COLO668 (cell line): ENCODE data around the gene EXOC6.

ENCODE experiments used
- DNase-seq: peaks from one replicate; lab custom pipeline; 2025; ENCODE audit not compliant: unreplicated experiment; lab: John Stamatoyannopoulos, UW

EXOC6 gene

GRCh38 chr10:93063144-93063976 lies 215.0 kb downstream of the EXOC6 start:
- DNase-seq = no peak

DNA sequence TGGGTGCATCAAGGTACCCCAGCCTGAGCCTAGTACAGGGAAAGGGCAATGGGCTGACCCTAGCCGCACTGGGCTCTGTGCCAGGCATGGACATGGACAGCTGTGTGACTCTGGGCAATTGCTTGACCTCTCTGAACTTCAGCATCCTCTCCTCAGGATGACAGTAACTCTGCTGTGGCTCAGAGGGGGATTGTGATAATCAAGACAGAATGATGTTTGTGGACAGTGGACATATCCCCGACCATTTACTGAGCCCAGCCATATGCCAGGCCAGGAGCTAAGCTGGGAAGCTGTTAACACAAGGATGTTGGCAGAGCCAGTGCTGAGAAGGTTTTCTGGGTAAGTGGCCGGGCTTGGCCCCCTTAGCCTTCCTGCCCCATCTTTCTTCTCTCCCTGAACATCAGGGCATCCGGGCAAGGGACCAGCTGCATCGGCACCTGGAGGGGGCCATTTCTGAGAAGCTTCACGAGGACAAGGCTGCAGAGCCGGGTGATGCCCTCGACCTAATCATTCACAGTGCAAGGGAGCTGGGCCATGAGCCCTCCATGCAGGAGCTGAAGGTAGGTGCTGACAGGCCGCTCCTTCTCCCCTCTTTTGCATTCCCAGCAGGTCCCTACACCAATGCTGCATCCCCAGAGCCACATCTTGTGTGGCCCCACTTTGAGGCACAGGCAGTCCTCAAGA lies 215.8 kb downstream of the EXOC6 start:
- DNase-seq = no peak

- no peak for DNase-seq
Observed at GRCh38 chr10:93064874-93065660, 216.7 kb downstream of the EXOC6 start.

- DNase-seq = no peak
Observed at GRCh38 chr10:93065675-93066543, 217.6 kb downstream of the EXOC6 start.

GRCh38 chr10:93066544-93066913 lies 218.2 kb downstream of the EXOC6 start:
- no peak for DNase-seq

GRCh38 chr10:93067443-93068365 lies 219.4 kb downstream of the EXOC6 start:
- no peak for DNase-seq

DNA sequence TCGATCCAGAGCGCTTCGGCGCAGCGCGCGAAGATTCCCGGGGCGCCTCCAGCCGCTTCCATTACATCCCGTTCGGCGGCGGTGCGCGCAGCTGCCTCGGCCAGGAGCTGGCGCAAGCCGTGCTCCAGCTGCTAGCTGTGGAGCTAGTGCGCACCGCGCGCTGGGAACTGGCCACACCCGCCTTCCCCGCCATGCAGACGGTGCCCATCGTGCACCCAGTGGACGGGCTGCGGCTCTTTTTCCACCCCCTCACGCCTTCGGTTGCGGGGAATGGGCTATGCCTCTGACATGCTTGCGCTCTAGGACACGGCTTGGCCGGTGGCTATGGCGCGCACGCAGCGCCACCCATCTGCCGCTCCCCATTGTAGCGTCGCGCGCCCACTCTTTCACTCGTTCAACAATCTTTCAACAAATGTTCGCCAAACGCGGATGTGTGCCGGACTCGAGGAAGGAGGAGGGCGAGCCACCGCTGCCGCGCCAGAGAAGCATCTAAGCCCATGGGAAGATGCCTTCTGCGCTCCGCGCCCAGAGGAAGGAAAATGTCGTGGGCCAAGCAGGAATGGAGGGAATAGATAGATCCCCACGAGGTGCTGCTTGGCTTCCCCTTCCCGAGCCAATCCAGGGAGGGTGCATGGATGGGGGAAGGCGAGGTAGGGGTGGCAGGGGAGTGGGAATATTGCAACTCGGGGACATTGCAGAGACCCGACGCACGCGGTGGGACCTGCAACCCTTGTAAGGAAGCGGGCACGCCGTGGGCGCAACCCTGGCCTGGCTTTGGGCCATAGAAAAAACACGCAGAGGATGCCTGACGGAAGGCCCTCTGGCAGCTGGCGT lies 220.3 kb downstream of the EXOC6 start:
- DNase-seq = peak; percentile 43

- DNase-seq = no peak
Observed at GRCh38 chr10:93069245-93069561, 220.9 kb downstream of the EXOC6 start.

- DNase-seq = no peak
Observed at GRCh38 chr10:93070378-93071176, 222.3 kb downstream of the EXOC6 start.

DNA sequence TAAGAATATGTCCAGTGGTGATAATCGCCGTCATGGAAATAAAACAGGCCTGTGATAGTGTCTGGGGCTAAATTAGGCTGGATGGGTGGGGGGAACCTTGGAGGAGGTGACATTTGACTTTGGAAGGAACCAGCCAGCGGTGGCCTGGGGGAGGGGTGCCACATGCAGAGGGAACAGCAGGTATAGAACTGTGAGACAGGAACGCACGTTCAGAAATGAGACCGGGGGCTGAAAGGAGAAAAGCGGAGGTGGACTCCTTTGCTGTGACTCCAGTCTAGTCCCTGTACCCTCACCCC lies 222.8 kb downstream of the EXOC6 start:
- no peak for DNase-seq

GRCh38 chr10:93071674-93072224 lies 223.4 kb downstream of the EXOC6 start:
- DNase-seq = peak; percentile 35

DNA sequence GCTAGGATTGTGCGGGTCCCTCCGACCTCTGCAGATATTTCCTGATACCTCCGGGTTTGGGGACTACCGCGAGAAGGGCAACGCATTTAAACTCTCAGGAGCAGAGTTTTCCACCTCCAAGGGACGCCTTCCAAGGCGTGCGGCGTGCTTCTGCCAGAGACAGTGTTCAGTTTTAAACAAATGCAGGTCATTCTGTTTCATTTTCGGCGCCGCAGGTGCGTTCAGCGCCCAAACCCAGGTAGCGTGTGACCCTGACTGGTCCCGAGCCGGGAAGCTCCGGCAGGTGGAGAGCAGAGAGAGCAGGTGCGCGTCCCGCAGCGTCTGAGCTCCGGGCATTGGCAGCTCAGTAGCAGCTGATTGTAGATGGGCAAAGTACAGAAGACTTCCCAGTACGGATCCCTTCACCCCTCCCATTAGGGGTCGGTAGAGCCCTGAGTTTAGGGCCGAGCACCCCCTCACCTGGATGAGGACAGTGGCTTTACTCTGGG lies 223.9 kb downstream of the EXOC6 start:
- DNase-seq = peak; percentile 67

- DNase-seq = peak; percentile 42
Observed at GRCh38 chr10:93072713-93073538, 224.6 kb downstream of the EXOC6 start.

DNA sequence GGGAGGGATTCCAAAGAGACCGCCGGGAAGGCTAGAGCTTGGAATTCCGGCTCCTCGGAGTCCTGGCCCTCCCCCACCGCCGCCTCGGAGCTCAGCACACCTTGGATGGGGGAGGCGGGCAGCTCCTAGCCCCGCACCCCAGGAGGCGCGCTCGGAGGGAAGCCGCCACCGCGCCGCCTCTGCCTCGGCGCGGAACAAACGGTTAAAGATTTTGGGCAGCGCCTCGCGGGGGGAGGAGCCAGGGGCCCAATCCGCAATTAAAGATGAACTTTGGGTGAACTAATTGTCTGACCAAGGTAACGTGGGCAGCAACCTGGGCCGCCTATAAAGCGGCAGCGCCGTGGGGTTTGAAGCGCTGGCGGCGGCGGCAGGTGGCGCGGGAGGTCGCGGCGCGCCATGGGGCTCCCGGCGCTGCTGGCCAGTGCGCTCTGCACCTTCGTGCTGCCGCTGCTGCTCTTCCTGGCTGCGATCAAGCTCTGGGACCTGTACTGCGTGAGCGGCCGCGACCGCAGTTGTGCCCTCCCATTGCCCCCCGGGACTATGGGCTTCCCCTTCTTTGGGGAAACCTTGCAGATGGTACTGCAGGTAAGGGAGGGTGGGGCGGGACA lies 225.3 kb downstream of the EXOC6 start, which contains the start of gene CYP26A1:
CYP26A1 (plus strand) TSS at position 355 of the 608 bp plus-strand sequence; CDS start at position 397, 42 bp downstream.
- DNase-seq = peak; percentile 49

DNA sequence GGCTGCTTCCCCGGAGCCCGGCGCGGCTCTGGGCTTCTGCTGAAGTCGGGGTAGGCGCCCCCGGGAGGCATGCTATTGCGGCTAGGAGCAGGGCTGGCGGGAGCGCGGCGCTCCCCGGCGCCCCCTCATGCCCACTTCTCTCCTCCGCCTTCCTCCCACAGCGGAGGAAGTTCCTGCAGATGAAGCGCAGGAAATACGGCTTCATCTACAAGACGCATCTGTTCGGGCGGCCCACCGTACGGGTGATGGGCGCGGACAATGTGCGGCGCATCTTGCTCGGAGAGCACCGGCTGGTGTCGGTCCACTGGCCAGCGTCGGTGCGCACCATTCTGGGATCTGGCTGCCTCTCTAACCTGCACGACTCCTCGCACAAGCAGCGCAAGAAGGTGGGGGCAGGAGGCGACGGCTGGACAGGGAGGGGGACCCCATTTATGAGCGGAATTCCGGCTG lies 225.9 kb downstream of the EXOC6 start:
- peak; percentile 48 for DNase-seq

- DNase-seq = peak; percentile 31
Observed at GRCh38 chr10:93074597-93075368, 226.5 kb downstream of the EXOC6 start.
